Vagina (tissue), 2 donors: ENCODE results near the gene CYREN. TPM values are rescaled to one million over a fixed set of nuclear protein-coding genes. Genes with fewer than 3 reads are reported as not detected.
A peak's percentile ranks its signal among the peaks of the same experiment; 100 is the strongest.
"Not testable (repeated sequence)": the region's sequence is repeated elsewhere in the genome, so short reads cannot be mapped to it uniquely, and the experiment has no call there.

Experiments used
- DNase-seq, 2 donors: peaks; one replicate each; pipeline ENCODE4 v3.0.0-alpha.2; 2017; ENCODE audit errors: extremely low spot score in 2 of 2
- H3K27ac ChIP-seq: fragments of 200-600 bp; sonication (generic); one replicate; pipeline ENCODE4 v1.5.1; 2019
- H3K27me3 ChIP-seq: fragments of 200-600 bp; sonication (generic); one replicate; pipeline ENCODE4 v1.5.1; 2019
- H3K36me3 ChIP-seq, 2 donors: fragments of 200-600 bp; sonication (generic); one replicate each; pipeline ENCODE4 v1.5.1; 2017 to 2019
- H3K4me1 ChIP-seq: fragments of 200-600 bp; sonication (generic); one replicate; pipeline ENCODE4 v1.5.1; 2019
- H3K4me3 ChIP-seq, 2 donors: fragments of 200-600 bp; sonication (generic); 1 replicate in 1 of 2; 2 replicates in 1 of 2; pipeline ENCODE4 v1.5.1; 2016 to 2019
- H3K9me3 ChIP-seq: fragments of 200-600 bp; sonication (generic); one replicate; pipeline ENCODE4 v1.5.1; 2019
- CTCF ChIP-seq, 3 experiments: fragments of 450-650 bp in 2 of 3; fragments of 200-600 bp in 1 of 3; sonication (generic) in 1 of 3; IDR thresholded peaks; one replicate each; pipeline ENCODE4 v1.5.1; 2017 to 2019; ENCODE audit warnings: antibody characterized with exemption in 3 of 3, mild to moderate bottlenecking in 2 of 3, moderate library complexity in 2 of 3
- POLR2A ChIP-seq, 2 donors: fragments of 450-650 bp; IDR thresholded peaks; one replicate each; pipeline ENCODE4 v1.6.1; 2017; ENCODE audit warnings: antibody characterized with exemption in 2 of 2, mild to moderate bottlenecking in 2 of 2, moderate library complexity in 2 of 2
- POLR2AphosphoS5 ChIP-seq, 2 donors: sonication (generic); formaldehyde crosslinking; IDR thresholded peaks; one replicate each; pipeline ENCODE4 v1.9.0; 2017; ENCODE audit warnings: antibody characterized with exemption in 2 of 2, mild to moderate bottlenecking in 2 of 2, low read depth in 1 of 2; ENCODE audit not compliant: insufficient read depth in 1 of 2
- intact Hi-C: fragments of 100-400 bp; cut with DNase I; formaldehyde crosslinking; loops from one replicate; pipeline ENCODE4 v1.15.1; 2023
- total RNA-seq: library from RNA; depleted of rRNA; stranded (reverse); fragments of >200 nt; gene quantifications from one replicate; pipeline ENCODE4 v1.2.3, GENCODE V29; 2016

CYREN gene
- total RNA-seq, 1 donor from 2014 or later: 33.4 TPM

DNA sequence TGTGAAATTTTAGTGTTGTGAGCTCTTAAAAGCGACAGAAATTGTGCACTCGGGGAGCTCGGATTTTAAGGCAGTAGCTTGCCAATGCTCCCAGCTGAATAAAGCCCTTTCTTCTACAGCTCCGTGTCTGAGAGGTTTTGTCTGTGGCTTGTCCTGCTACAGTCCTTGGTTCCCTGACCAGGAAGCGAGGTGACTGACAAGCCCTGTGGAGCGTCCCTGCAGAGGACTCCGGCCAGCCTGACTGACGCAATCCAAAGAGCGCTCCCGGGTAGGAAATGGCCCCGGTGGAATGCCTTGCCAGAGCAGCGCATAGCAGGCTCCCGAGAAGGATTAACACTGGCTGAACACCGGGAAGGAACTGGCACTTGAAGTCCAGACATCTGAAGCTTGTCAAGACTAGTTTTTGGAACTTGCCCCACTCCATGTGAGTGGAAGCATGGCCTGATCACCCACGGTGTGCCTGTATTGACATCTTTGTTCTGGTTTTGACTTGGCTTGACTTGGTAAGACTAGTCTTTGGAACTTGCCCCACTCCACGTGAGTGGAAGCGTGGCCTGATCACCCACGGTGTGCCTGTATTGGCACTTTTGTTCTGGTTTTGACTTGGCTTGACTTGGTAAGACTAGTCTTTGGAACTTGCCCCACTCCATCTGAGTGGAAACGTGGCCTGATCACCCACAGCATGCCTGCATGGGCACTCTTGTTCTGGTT is 1.2 kb upstream of the CYREN start:
- Histone ChIP-seq H3K27ac (peak overlapping the region; percentile 98), H3K4me1 (peaks cover 43% of the 10 kb centered on the region), H3K4me3 (peak overlapping the region in 1 of 2 donors; percentile 84)
- TF ChIP-seq POLR2AphosphoS5 (IDR thresholded peaks at IDR 0.05; ENCODE audit: insufficient read depth in 1 of 2, low read depth in 1 of 2): peak in 1 of 2 donors; percentile 22
- DNase-seq, H3K36me3 ChIP-seq, H3K27me3 ChIP-seq, H3K9me3 ChIP-seq: not testable (repeated sequence)
- intact Hi-C loops: loop anchor here (2.0 kb wide), 1 partner anchor 185 kb away; the partner anchor contains the start of gene AGBL3

GRCh38 chr7:135170998-135171481 is 533 bp upstream of the CYREN start:
- not testable (repeated sequence) for H3K9me3 ChIP-seq, DNase-seq, H3K27me3 ChIP-seq, H3K36me3 ChIP-seq
- intact Hi-C loops: loop anchor here (2.0 kb wide), 1 partner anchor 184 kb away; the partner anchor contains the start of gene AGBL3
- peaks cover 43% of the 10 kb centered on the region for H3K4me1 ChIP-seq
- peak overlapping the region; percentile 98 for H3K27ac ChIP-seq
- H3K4me3 ChIP-seq: peak overlapping the region; percentile 78 to 84

GRCh38 chr7:135169964-135170273 is 588 bp downstream of the CYREN start:
- Histone ChIP-seq H3K36me3 (peaks cover 0 to 10% of the 10 kb centered on the region in 2 donors), H3K9me3 (no peaks in the 10 kb centered on the region), H3K4me1 (peaks cover 43% of the 10 kb centered on the region), H3K4me3 (peak overlapping the region; percentile 78 to 84), H3K27ac (peak overlapping the region; percentile 98), H3K27me3 (no peaks in the 10 kb centered on the region)
- TF ChIP-seq POLR2A (IDR thresholded peaks at IDR 0.05) (no peak), CTCF (IDR thresholded peaks at IDR 0.05) (no peak), POLR2AphosphoS5 (IDR thresholded peaks at IDR 0.05; ENCODE audit: insufficient read depth in 1 of 2, low read depth in 1 of 2) (no peak)
- no peak for DNase-seq
- intact Hi-C loops: loop anchor here (2.0 to 10.0 kb wide), 2 partner anchors 183 to 485 kb away; partner anchors contain the start of gene AGBL3

GRCh38 chr7:135169141-135169963 is 1.2 kb downstream of the CYREN start:
- peak overlapping the region; percentile 98 for H3K27ac ChIP-seq
- no peak for TF ChIP-seq CTCF (IDR thresholded peaks at IDR 0.05)
- no peak for TF ChIP-seq POLR2A (IDR thresholded peaks at IDR 0.05)
- TF ChIP-seq POLR2AphosphoS5 (IDR thresholded peaks at IDR 0.05; ENCODE audit: insufficient read depth in 1 of 2, low read depth in 1 of 2): no peak
- intact Hi-C loops: loop anchor here (10.0 kb wide), 1 partner anchor 485 kb away; no protein-coding TSS in a partner anchor
- H3K27me3 ChIP-seq: no peaks in the 10 kb centered on the region
- peaks cover 43% of the 10 kb centered on the region for H3K4me1 ChIP-seq
- no peaks in the 10 kb centered on the region for H3K9me3 ChIP-seq
- H3K36me3 ChIP-seq: peaks cover 0 to 10% of the 10 kb centered on the region in 2 donors
- no peak for DNase-seq
- H3K4me3 ChIP-seq: peak overlapping the region; percentile 78 to 84

GRCh38 chr7:135168489-135169140 is 1.9 kb downstream of the CYREN start:
- Histone ChIP-seq H3K4me1 (peaks cover 43% of the 10 kb centered on the region), H3K36me3 (peaks cover 0 to 10% of the 10 kb centered on the region in 2 donors), H3K9me3 (no peaks in the 10 kb centered on the region), H3K27me3 (no peaks in the 10 kb centered on the region), H3K27ac (peak overlapping the region; percentile 98), H3K4me3 (no peak overlapping the region)
- intact Hi-C loops: loop anchor here (10.0 kb wide), 1 partner anchor 484 kb away; no protein-coding TSS in a partner anchor
- no peak for TF ChIP-seq CTCF (IDR thresholded peaks at IDR 0.05)
- no peak for DNase-seq
